Ishikawa (cell line): ENCODE results near the gene PPM1E.

ENCODE experiments used
- CEBPB ChIP-seq: IDR thresholded peaks from 2 replicates; pipeline ENCODE4 v1.6.1; 2012
- CREB1 ChIP-seq: IDR thresholded peaks from 2 replicates; pipeline ENCODE4 v1.6.1; 2012; ENCODE audit warnings: low read depth
- EGR1 ChIP-seq: IDR thresholded peaks from 2 replicates; pipeline ENCODE4 v1.6.1; 2012
- EP300 ChIP-seq: IDR thresholded peaks from 2 replicates; pipeline ENCODE4 v1.6.1; 2012; ENCODE audit warnings: borderline replicate concordance
- FOXM1 ChIP-seq: IDR thresholded peaks from 2 replicates; pipeline ENCODE4 v1.6.1; 2012; ENCODE audit warnings: low read depth, borderline replicate concordance
- MAX ChIP-seq: IDR thresholded peaks from 2 replicates; pipeline ENCODE4 v1.6.1; 2012
- NFIC ChIP-seq: IDR thresholded peaks from 2 replicates; pipeline ENCODE4 v1.6.1; 2012
- RAD21 ChIP-seq: IDR thresholded peaks from 2 replicates; pipeline ENCODE4 v1.6.1; 2012; ENCODE audit warnings: low read depth
- REST ChIP-seq: IDR thresholded peaks from 2 replicates; pipeline ENCODE4 v1.6.1; 2012; ENCODE audit warnings: low read depth, mild to moderate bottlenecking
- TAF1 ChIP-seq: IDR thresholded peaks from 2 replicates; pipeline ENCODE4 v1.6.1; 2012; ENCODE audit warnings: low read depth, mild to moderate bottlenecking
- TCF12 ChIP-seq: IDR thresholded peaks from 2 replicates; pipeline ENCODE4 v1.6.1; 2012; ENCODE audit warnings: low read depth
- TEAD4 ChIP-seq: IDR thresholded peaks from 2 replicates; pipeline ENCODE4 v1.6.1; 2012
- USF1 ChIP-seq: IDR thresholded peaks from 2 replicates; pipeline ENCODE4 v1.6.1; 2012
- YY1 ChIP-seq: IDR thresholded peaks from 2 replicates; pipeline ENCODE4 v1.6.1; 2012; ENCODE audit warnings: low read depth
- ZBTB7A ChIP-seq: IDR thresholded peaks from 2 replicates; pipeline ENCODE4 v1.6.1; 2012; ENCODE audit warnings: low read depth

PPM1E gene

GRCh38 chr17:58932956-58933355, 177.3 kb downstream of the PPM1E start:
- TF ChIP-seq CREB1 = no peak
- TF ChIP-seq CEBPB = no peak
- TF ChIP-seq TEAD4 = no peak
- TF ChIP-seq EP300 = no peak
- no peak for TF ChIP-seq NFIC
- TF ChIP-seq REST = no peak
- TF ChIP-seq TAF1 = no peak
- no peak for TF ChIP-seq USF1
- TF ChIP-seq EGR1 = no peak
- TF ChIP-seq TCF12 = no peak
- no peak for TF ChIP-seq MAX
- TF ChIP-seq FOXM1 = no peak
- no peak for TF ChIP-seq YY1
- TF ChIP-seq ZBTB7A = no peak
- TF ChIP-seq RAD21 = no peak

GRCh38 chr17:58936295-58936694, 180.6 kb downstream of the PPM1E start:
- TF ChIP-seq REST (no peak), FOXM1 (no peak), USF1 (no peak), MAX (no peak), CREB1 (no peak), EP300 (no peak), CEBPB (no peak), EGR1 (no peak), TEAD4 (no peak), NFIC (no peak), RAD21 (no peak), YY1 (no peak), TAF1 (no peak), TCF12 (no peak), ZBTB7A (no peak)

- TF ChIP-seq USF1 (no peak), CREB1 (no peak), EP300 (no peak), TCF12 (no peak), ZBTB7A (no peak), MAX (no peak), TAF1 (no peak)
Observed at GRCh38 chr17:58944166-58944565, 188.5 kb downstream of the PPM1E start.

GRCh38 chr17:58947411-58947810, 191.8 kb downstream of the PPM1E start:
- TF ChIP-seq CREB1 (no peak), FOXM1 (no peak), RAD21 (no peak), TEAD4 (no peak)

- no peak for TF ChIP-seq MAX
- TF ChIP-seq TAF1 = no peak
- no peak for TF ChIP-seq USF1
Observed at GRCh38 chr17:58947824-58948223, 192.2 kb downstream of the PPM1E start.
